Upper lobe of left lung (tissue), 6 donors: Measurements from ENCODE around the gene NSD1. TPM values are rescaled to one million over a fixed set of nuclear protein-coding genes. Genes with fewer than 3 reads are reported as not detected.
A peak's percentile ranks its signal among the peaks of the same experiment; 100 is the strongest.

Experiments
- ATAC-seq, 2 donors: fragments of 200-7000 bp; cut with Tn5 transposase; one replicate each; pipeline ENCODE4 v1.9.1; 2022; ENCODE audit warnings: mild to moderate bottlenecking in 2 of 2, moderate library complexity in 2 of 2; ENCODE audit not compliant: low FRiP score in 2 of 2
- DNase-seq, 2 donors: peaks; one replicate each; pipeline ENCODE4 v3.0.0-alpha.2; 2019 to 2020
- H3K27ac ChIP-seq, 4 donors: fragments of 200-600 bp; sonication (generic); one replicate each; pipeline ENCODE4 v1.5.1; 2016 to 2019
- H3K27me3 ChIP-seq, 4 donors: fragments of 200-600 bp; sonication (generic); one replicate each; pipeline ENCODE4 v1.5.1; 2017 to 2019
- H3K36me3 ChIP-seq, 4 donors: fragments of 200-600 bp; sonication (generic); one replicate each; pipeline ENCODE4 v1.5.1; 2016 to 2019
- H3K4me1 ChIP-seq, 4 donors: fragments of 200-600 bp; sonication (generic); one replicate each; pipeline ENCODE4 v1.5.1; 2018 to 2019
- H3K4me3 ChIP-seq, 4 donors: fragments of 200-600 bp; sonication (generic); one replicate each; pipeline ENCODE4 v1.5.1; 2017 to 2019; ENCODE audit warnings: mild to moderate bottlenecking in 2 of 4, moderate library complexity in 1 of 4
- H3K9me3 ChIP-seq, 4 donors: fragments of 200-600 bp; sonication (generic); one replicate each; pipeline ENCODE4 v1.5.1; 2018 to 2019
- EP300 ChIP-seq, 4 donors: sonication (generic); formaldehyde crosslinking; IDR thresholded peaks; one replicate each; pipeline ENCODE4 v1.5.1; 2017; ENCODE audit warnings: antibody characterized with exemption in 4 of 4, control low read depth in 2 of 4
- POLR2A ChIP-seq, 4 donors: fragments of 450-650 bp; IDR thresholded peaks; one replicate each; pipeline ENCODE4 v1.5.1; 2016 to 2017; ENCODE audit warnings: antibody characterized with exemption in 4 of 4, mild to moderate bottlenecking in 2 of 4
- POLR2AphosphoS5 ChIP-seq, 2 donors: sonication (generic); formaldehyde crosslinking; IDR thresholded peaks; one replicate each; pipeline ENCODE4 v1.5.1; 2017; ENCODE audit warnings: antibody characterized with exemption in 2 of 2
- WGBS, 2 donors: methylation state at CpG; one replicate each; pipeline ENCODE4 v1.1.5; 2017 to 2018; 5-methylcytosine and 5-hydroxymethylcytosine counted together
- total RNA-seq, 6 donors: library from RNA; depleted of rRNA in 4 of 6; stranded (reverse); fragments of >200 nt in 4 of 6; gene quantifications; one replicate each; pipeline versions ENCODE4 v1.1.0 to v1.2.1, GENCODE V29; 2016 to 2021
- TF ChIP-seq, protein P1 (sequence below), 6 experiments: fragments of 450-650 bp in 4 of 6; fragments of 200-600 bp in 2 of 6; sonication (generic) in 2 of 6; IDR thresholded peaks; one replicate each; pipeline ENCODE4 v1.5.1; 2016 to 2019; ENCODE audit warnings: antibody characterized with exemption in 6 of 6
- donor health status: DM: no; HTN: no; CAD: no; lungs with moderate emphysema.
- donor health status: DM: no; HTN: yes; CAD: no; lungs with severe emphysema.

The NSD1 gene
- total RNA-seq, 6 donors from 2014 or later, result 33.0 to 69.1 (median 55.7) TPM

DNA sequence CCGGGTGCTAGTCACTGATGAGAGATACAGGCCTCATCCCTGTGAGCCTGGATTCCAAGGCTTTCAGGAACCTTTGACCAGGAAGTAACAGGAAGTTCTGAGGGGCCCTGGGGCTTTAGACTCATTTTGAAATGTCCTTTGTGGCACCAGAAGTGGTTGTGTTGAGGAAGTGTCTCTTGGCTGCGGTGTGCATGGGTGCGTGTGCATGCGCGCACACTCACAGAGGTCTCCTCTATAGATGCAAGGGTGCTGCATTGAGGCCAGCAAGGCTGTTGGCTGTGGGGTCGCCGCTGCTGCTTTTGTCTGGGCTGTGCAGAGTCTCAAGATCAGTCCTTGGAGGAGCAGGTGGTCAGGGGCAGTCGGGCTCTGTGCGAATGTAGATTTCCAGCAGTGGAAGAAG lies 162.4 kb downstream of the NSD1 start:
- H3K27ac ChIP-seq, result peak overlapping the region in 3 of 4 donors; percentile 4 to 73 (median 68)

DNA sequence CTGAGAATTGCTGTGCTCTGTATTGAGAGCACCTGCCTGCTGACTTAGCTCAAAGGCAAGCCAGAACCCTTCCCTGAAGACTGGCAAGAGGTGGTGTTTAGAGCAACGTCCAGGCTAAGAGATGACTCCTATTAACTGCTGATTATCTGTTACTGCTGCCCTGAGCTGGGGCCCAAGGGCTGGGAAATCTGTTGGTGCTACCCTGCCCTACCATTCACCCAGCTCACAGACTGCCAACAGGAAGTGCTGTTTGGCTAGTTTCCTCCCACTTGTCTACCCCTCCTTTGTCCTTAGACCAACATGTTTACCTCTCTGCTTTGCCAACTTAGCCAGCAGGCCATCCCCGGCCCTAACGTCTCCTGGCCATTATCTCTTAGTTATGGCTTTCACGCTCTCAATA lies 163.0 kb downstream of the NSD1 start:
- H3K9me3 ChIP-seq, result no peaks in the 10 kb centered on the region
- H3K27ac ChIP-seq, result peak overlapping the region; percentile 4 to 73 (median 52)
- ATAC-seq, result no peak
- peak in 1 of 2 donors; percentile 24 for DNase-seq
- TF ChIP-seq POLR2A (IDR thresholded peaks at IDR 0.05) (no peak), POLR2AphosphoS5 (IDR thresholded peaks at IDR 0.05) (no peak), EP300 (IDR thresholded peaks at IDR 0.05) (no peak)
- TF ChIP-seq, protein P1, sequence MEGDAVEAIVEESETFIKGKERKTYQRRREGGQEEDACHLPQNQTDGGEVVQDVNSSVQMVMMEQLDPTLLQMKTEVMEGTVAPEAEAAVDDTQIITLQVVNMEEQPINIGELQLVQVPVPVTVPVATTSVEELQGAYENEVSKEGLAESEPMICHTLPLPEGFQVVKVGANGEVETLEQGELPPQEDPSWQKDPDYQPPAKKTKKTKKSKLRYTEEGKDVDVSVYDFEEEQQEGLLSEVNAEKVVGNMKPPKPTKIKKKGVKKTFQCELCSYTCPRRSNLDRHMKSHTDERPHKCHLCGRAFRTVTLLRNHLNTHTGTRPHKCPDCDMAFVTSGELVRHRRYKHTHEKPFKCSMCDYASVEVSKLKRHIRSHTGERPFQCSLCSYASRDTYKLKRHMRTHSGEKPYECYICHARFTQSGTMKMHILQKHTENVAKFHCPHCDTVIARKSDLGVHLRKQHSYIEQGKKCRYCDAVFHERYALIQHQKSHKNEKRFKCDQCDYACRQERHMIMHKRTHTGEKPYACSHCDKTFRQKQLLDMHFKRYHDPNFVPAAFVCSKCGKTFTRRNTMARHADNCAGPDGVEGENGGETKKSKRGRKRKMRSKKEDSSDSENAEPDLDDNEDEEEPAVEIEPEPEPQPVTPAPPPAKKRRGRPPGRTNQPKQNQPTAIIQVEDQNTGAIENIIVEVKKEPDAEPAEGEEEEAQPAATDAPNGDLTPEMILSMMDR (IDR thresholded peaks at IDR 0.05), result no peak
- H3K36me3 ChIP-seq, result peaks cover 15 to 61% (median 38%) of the 10 kb centered on the region in 4 donors
- 31 to 34% methylated on average over 4 of the region's 4 CpGs for WGBS, 2 donors
- H3K4me1 ChIP-seq, result peaks cover 34 to 46% (median 42%) of the 10 kb centered on the region in 4 donors
- no peaks in the 10 kb centered on the region for H3K27me3 ChIP-seq
- no peak overlapping the region for H3K4me3 ChIP-seq

More for the DNA sequence above, 162.4 kb downstream of the NSD1 start:
- no peaks in the 10 kb centered on the region for H3K9me3 ChIP-seq
- TF ChIP-seq EP300 (IDR thresholded peaks at IDR 0.05) (no peak), POLR2A (IDR thresholded peaks at IDR 0.05) (no peak), POLR2AphosphoS5 (IDR thresholded peaks at IDR 0.05) (no peak)
- TF ChIP-seq, protein P1 (IDR thresholded peaks at IDR 0.05), result no peak
- H3K4me1 ChIP-seq, result peaks cover 27 to 39% (median 36%) of the 10 kb centered on the region in 4 donors
- 59 to 89% methylated on average over 9 of the region's 9 CpGs for WGBS, 2 donors
- DNase-seq (peak in 1 of 2 donors; percentile 36), ATAC-seq (peak in 1 of 2 donors; percentile 10)
- H3K36me3 ChIP-seq, result peaks cover 15 to 62% (median 41%) of the 10 kb centered on the region in 4 donors
- H3K4me3 ChIP-seq, result no peak overlapping the region
- no peaks in the 10 kb centered on the region for H3K27me3 ChIP-seq

DNA sequence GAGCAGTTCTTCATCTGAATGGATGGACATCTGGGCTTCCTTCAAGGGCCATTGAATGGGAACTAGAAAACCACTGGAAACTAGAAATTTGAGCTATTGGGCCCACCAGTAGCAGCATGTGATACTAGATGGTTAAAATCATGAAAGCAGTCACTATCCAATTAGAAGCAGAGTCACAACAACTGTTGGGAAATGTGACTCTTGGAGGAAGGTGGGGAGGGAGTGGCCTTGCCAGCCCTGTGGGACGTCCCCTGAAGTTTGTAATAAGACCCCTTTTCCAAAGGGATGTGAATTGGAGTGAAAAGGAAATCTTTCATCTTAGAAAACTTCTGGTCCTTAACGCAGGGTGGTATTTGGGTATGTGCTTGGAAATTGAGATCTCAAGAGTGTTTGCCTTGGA lies 164.3 kb downstream of the NSD1 start:
- TF ChIP-seq POLR2AphosphoS5 (IDR thresholded peaks at IDR 0.05), result no peak
- TF ChIP-seq POLR2A (IDR thresholded peaks at IDR 0.05), result no peak
- TF ChIP-seq EP300 (IDR thresholded peaks at IDR 0.05), result no peak
- TF ChIP-seq, protein P1 (IDR thresholded peaks at IDR 0.05), result no peak
- Histone ChIP-seq H3K36me3 (peaks cover 4 to 52% (median 25%) of the 10 kb centered on the region in 4 donors), H3K4me1 (peaks cover 47 to 59% (median 56%) of the 10 kb centered on the region in 4 donors), H3K27me3 (no peaks in the 10 kb centered on the region), H3K9me3 (no peaks in the 10 kb centered on the region), H3K4me3 (no peak overlapping the region), H3K27ac (peak overlapping the region in 1 of 4 donors; percentile 7)
- ATAC-seq (no peak), DNase-seq (no peak)
- WGBS, 2 donors, result 63 to 79% methylated on average over 2 of the region's 2 CpGs

DNA sequence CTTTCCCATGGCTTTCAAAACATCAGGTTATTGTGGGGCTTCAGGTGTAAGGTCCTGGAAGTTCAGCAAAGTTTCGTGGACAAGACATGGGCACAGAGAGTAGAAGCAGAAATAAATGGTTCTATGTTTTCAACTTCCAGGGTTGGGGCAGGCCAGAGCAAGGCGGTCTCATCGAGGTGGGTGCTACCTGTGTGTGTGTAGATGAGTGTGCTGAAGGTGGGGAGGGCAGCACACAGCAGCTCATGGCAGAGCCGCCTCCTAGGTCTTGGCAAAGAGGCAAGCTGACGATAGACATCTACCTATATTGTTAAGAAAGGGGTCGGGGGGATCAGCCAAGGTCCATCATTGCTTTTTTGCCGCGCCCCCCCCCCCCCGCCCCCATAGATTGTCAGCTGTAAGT lies 166.1 kb downstream of the NSD1 start:
- no peak for ATAC-seq
- peak overlapping the region; percentile 76 to 92 (median 90) for H3K27ac ChIP-seq

More for the DNA sequence above, 166.1 kb downstream of the NSD1 start:
- Histone ChIP-seq H3K4me3 (peak overlapping the region in 1 of 4 donors; percentile 3), H3K4me1 (peaks cover 49 to 70% (median 64%) of the 10 kb centered on the region in 4 donors), H3K9me3 (no peaks in the 10 kb centered on the region), H3K27me3 (no peaks in the 10 kb centered on the region), H3K36me3 (peaks cover 0 to 36% (median 9%) of the 10 kb centered on the region in 4 donors)
- 66 to 78% methylated on average over 8 to 9 of the region's 9 CpGs for WGBS, 2 donors
- TF ChIP-seq EP300 (IDR thresholded peaks at IDR 0.05) (no peak), POLR2A (IDR thresholded peaks at IDR 0.05) (no peak), POLR2AphosphoS5 (IDR thresholded peaks at IDR 0.05) (no peak)
- TF ChIP-seq, protein P1 (IDR thresholded peaks at IDR 0.05), result no peak
- no peak for DNase-seq
